ENCODE data around the gene ATG7.
"Not testable (repeated sequence)": the region's sequence is repeated elsewhere in the genome, so short reads cannot be mapped to it uniquely, and the experiment has no call there.

The ATG7 gene

DNA sequence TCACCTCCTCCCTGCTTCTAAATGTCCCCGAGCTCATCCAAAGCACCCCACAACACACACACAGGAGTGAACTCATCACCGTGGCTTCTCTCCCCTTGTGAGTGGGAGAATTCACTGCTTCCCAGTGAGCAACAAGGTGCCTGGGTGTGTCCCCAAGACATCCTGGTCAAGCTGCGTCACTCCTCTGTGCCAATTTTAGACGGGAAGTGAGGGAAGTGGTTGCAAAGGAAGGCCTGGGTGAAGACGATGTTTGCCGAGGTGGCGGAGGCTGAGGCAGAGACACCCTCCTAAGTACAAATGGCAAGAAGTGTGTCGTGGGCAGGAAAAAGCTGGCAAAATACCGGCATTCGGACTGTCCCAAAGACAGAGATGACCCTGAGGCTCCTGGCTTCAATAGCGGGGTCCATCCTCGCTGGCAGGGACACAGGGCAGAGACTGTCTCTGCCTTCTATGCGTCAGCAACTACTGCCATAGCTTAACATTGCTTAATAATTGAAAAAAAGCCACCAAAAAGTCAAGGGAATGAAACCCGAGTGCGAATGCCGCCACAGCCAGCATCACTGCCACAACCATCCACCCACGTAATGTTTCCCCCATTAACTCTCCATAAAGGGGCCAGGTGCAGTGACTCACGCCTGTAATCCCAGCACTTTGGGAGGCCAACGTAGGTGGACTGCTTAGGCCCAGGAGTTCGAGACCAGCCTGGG lies 298.7 kb downstream of the ATG7 start:
- Histone ChIP-seq H3K36me3 (ENCODE audit: control insufficient read depth in 2 of 2, insufficient read depth in 1 of 2, low read length in 2 of 2) (peaks cover 0 to 23% of the 10 kb centered on the region in 2 experiments; a peak in 2 of 3 replicates), H3K27ac (ENCODE audit: extremely low read depth, low read depth, low read length) (no peak overlapping the region), H3K4me1 (ENCODE audit: control insufficient read depth, insufficient read depth, low read length) (no peaks in the 10 kb centered on the region), H3K4me3 (ENCODE audit: low read depth, low read length) (no peak overlapping the region), H3K9me3 (ENCODE audit: control insufficient read depth, insufficient read depth, low read depth, low read length) (no peaks in the 10 kb centered on the region)
- ChIA-PET POLR2A (no interaction called here), CTCF (no interaction called here)
- peak; percentile 76 for TF ChIP-seq ZFHX2 (tag by site-specific recombination; conservative IDR thresholded peaks at IDR 0.05)
- no peak for TF ChIP-seq GLI4 (tag by site-specific recombination; IDR thresholded peaks at IDR 0.05)

- CTCF ChIA-PET = interaction anchor here (0.5 to 0.6 kb wide), 2 partner anchors 73 to 80 kb away, joined by 3 to 4 read pairs; no protein-coding TSS in a partner anchor
Measured at GRCh38 chr3:11572660-11573059, 300.5 kb downstream of the ATG7 start.

GRCh38 chr3:11574981-11575669 lies 302.9 kb downstream of the ATG7 start:
- POLR2A ChIA-PET = no interaction called here

More at GRCh38 chr3:11572660-11573059, 300.5 kb downstream of the ATG7 start:
- H3K4me3 ChIP-seq (ENCODE audit: low read depth, low read length); H3K9me3 ChIP-seq (ENCODE audit: control insufficient read depth, insufficient read depth, low read depth, low read length); H3K27ac ChIP-seq (ENCODE audit: extremely low read depth, low read depth, low read length); POLR2A ChIA-PET; H3K4me1 ChIP-seq (ENCODE audit: control insufficient read depth, insufficient read depth, low read length): not testable (repeated sequence)
- H3K36me3 ChIP-seq (ENCODE audit: control insufficient read depth in 2 of 2, insufficient read depth in 1 of 2, low read length in 2 of 2) = peaks cover 0 to 11% of the 10 kb centered on the region in 2 experiments; a peak in 2 of 3 replicates
- 0 out of 2 replicates have a peak, but pooled peaks have one; percentile 20 for TF ChIP-seq ZNF600 (tag by site-specific recombination; IDR thresholded peaks at IDR 0.05)

DNA sequence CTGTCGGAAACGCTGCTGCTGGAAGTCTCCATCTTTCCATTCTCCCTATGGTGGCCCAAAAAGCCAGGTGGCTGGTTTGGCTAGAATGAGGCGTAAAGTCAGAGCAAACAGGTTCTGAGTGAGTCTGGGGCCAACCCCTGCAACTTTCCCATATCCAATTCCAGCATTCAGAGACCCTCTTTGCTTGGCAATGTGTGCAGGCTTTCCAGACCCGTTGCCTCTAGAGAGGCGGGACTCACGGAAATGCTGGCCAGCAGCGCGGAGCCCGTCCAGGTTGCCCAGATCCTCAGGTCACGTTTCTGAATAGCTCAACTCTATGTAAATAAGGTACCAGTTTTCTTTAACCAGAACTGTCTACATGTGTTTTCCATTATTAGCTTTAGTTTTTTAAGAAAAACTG lies 303.5 kb downstream of the ATG7 start:
- Histone ChIP-seq H3K9me3 (ENCODE audit: control insufficient read depth, insufficient read depth, low read depth, low read length) (no peaks in the 10 kb centered on the region), H3K4me1 (ENCODE audit: control insufficient read depth, insufficient read depth, low read length) (no peaks in the 10 kb centered on the region), H3K36me3 (ENCODE audit: control insufficient read depth in 2 of 2, insufficient read depth in 1 of 2, low read length in 2 of 2) (peaks cover 0 to 8% of the 10 kb centered on the region in 2 experiments; a peak in 2 of 3 replicates), H3K4me3 (ENCODE audit: low read depth, low read length) (no peak overlapping the region), H3K27ac (ENCODE audit: extremely low read depth, low read depth, low read length) (no peak overlapping the region)
- no peak for TF ChIP-seq ZNF548 (tag by site-specific recombination; IDR thresholded peaks at IDR 0.05)
- TF ChIP-seq ZSCAN30 (tag by site-specific recombination; IDR thresholded peaks at IDR 0.05) = no peak
- no peak for TF ChIP-seq ZNF174 (tag by site-specific recombination; IDR thresholded peaks at IDR 0.05)
- TF ChIP-seq ZNF10 (tag by site-specific recombination; IDR thresholded peaks at IDR 0.05) = no peak
- no peak for TF ChIP-seq ZNF292 (tag by site-specific recombination; IDR thresholded peaks at IDR 0.05; ENCODE audit: borderline replicate concordance, low read depth)
- no peak for TF ChIP-seq ZNF639 (tag by site-specific recombination; IDR thresholded peaks at IDR 0.05)
- no peak for TF ChIP-seq ZNF341 (tag by site-specific recombination; IDR thresholded peaks at IDR 0.05; ENCODE audit: low read depth)
- TF ChIP-seq ZNF354C (tag by site-specific recombination; IDR thresholded peaks at IDR 0.05; ENCODE audit: borderline replicate concordance, low read depth) = no peak
- TF ChIP-seq ZNF701 (tag by site-specific recombination; IDR thresholded peaks at IDR 0.05) = no peak
- no peak for TF ChIP-seq ZSCAN23 (tag by site-specific recombination; IDR thresholded peaks at IDR 0.05)
- CTCF ChIA-PET = no interaction called here
- POLR2A ChIA-PET = no interaction called here

More at GRCh38 chr3:11574981-11575669, 302.9 kb downstream of the ATG7 start:
- H3K4me1 ChIP-seq (ENCODE audit: control insufficient read depth, insufficient read depth, low read length) = no peaks in the 10 kb centered on the region
- H3K36me3 ChIP-seq (ENCODE audit: control insufficient read depth in 2 of 2, insufficient read depth in 1 of 2, low read length in 2 of 2) = peaks cover 0 to 8% of the 10 kb centered on the region in 2 experiments; a peak in 2 of 3 replicates
- no peak overlapping the region for H3K4me3 ChIP-seq (ENCODE audit: low read depth, low read length)
- CTCF ChIA-PET = no interaction called here
- H3K27ac ChIP-seq (ENCODE audit: extremely low read depth, low read depth, low read length) = no peak overlapping the region
- no peaks in the 10 kb centered on the region for H3K9me3 ChIP-seq (ENCODE audit: control insufficient read depth, insufficient read depth, low read depth, low read length)
- no peak for TF ChIP-seq MEIS1 (CRISPR knock-in tag; IDR thresholded peaks at IDR 0.05; ENCODE audit: borderline replicate concordance)
- TF ChIP-seq ZNF157 (tag by site-specific recombination; IDR thresholded peaks at IDR 0.05) = no peak
- no peak for TF ChIP-seq ZNF513 (tag by site-specific recombination; IDR thresholded peaks at IDR 0.05)
- TF ChIP-seq, protein P1, sequence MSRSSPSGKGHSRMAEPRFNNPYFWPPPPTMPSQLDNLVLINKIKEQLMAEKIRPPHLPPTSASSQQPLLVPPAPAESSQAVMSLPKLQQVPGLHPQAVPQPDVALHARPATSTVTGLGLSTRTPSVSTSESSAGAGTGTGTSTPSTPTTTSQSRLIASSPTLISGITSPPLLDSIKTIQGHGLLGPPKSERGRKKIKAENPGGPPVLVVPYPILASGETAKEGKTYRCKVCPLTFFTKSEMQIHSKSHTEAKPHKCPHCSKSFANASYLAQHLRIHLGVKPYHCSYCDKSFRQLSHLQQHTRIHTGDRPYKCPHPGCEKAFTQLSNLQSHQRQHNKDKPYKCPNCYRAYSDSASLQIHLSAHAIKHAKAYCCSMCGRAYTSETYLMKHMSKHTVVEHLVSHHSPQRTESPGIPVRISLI (tag by site-specific recombination; IDR thresholded peaks at IDR 0.05) = no peak
- TF ChIP-seq ZNF610 (tag by site-specific recombination; IDR thresholded peaks at IDR 0.05; ENCODE audit: borderline replicate concordance) = no peak
- TF ChIP-seq, protein P2, sequence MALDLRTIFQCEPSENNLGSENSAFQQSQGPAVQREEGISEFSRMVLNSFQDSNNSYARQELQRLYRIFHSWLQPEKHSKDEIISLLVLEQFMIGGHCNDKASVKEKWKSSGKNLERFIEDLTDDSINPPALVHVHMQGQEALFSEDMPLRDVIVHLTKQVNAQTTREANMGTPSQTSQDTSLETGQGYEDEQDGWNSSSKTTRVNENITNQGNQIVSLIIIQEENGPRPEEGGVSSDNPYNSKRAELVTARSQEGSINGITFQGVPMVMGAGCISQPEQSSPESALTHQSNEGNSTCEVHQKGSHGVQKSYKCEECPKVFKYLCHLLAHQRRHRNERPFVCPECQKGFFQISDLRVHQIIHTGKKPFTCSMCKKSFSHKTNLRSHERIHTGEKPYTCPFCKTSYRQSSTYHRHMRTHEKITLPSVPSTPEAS (tag by site-specific recombination; IDR thresholded peaks at IDR 0.05) = no peak
